Stomach (tissue), 9 donors: ENCODE measurements around the gene GABRB3. TPM values are rescaled to one million over a fixed set of nuclear protein-coding genes. Genes with fewer than 3 reads are reported as not detected.

Source experiments
- DNase-seq, 2 donors: peaks; one replicate each; pipeline versions ENCODE4 v3.0.0 to v3.0.0-alpha.2; 2013 to 2019
- H3K27ac ChIP-seq, 5 donors: fragments of 200-600 bp in 4 of 5; sonication (generic) in 4 of 5; one replicate each; pipeline ENCODE4 v1.5.1; 2013 to 2019; ENCODE audit warnings: mild to moderate bottlenecking in 1 of 5, moderate library complexity in 1 of 5
- H3K27me3 ChIP-seq, 3 donors: fragments of 200-600 bp; sonication (generic); one replicate each; pipeline ENCODE4 v1.5.1; 2017 to 2019; ENCODE audit warnings: mixed run types in 1 of 3
- H3K36me3 ChIP-seq, 4 donors: fragments of 200-600 bp; sonication (generic); 1 replicate in 3 of 4; 2 replicates in 1 of 4; pipeline ENCODE4 v1.5.1; 2016 to 2019
- H3K4me1 ChIP-seq, 4 donors: fragments of 200-600 bp; sonication (generic); one replicate each; pipeline ENCODE4 v1.5.1; 2016 to 2019
- H3K4me3 ChIP-seq, 4 donors: fragments of 200-600 bp; sonication (generic) in 3 of 4; one replicate each; pipeline ENCODE4 v1.5.1; 2016 to 2019; ENCODE audit warnings: mild to moderate bottlenecking in 1 of 4
- H3K9me3 ChIP-seq, 4 donors: fragments of 200-600 bp; sonication (generic); one replicate each; pipeline ENCODE4 v1.5.1; 2016 to 2019
- EP300 ChIP-seq: sonication (generic); formaldehyde crosslinking; IDR thresholded peaks from one replicate; pipeline ENCODE4 v1.6.1; 2017; ENCODE audit warnings: antibody characterized with exemption
- POLR2A ChIP-seq, 4 donors: fragments of 450-650 bp; IDR thresholded peaks; one replicate each; pipeline ENCODE4 v1.6.1; 2016; ENCODE audit warnings: antibody characterized with exemption in 4 of 4, control low read depth in 2 of 4, mild to moderate bottlenecking in 1 of 4, moderate library complexity in 1 of 4
- POLR2AphosphoS5 ChIP-seq, 3 donors: sonication (generic); formaldehyde crosslinking; IDR thresholded peaks; one replicate each; pipeline ENCODE4 v1.6.1; 2016; ENCODE audit warnings: antibody characterized with exemption in 3 of 3
- WGBS, 5 donors: extraction: QIAGEN DNeasy Blood & Tissue Kit in 3 of 5; methylation state at CpG; one replicate each; pipeline versions ENCODE4 v1.1.5 to v1.1.7; 2013 to 2018; 5-methylcytosine and 5-hydroxymethylcytosine counted together
- intact Hi-C: fragments of 100-400 bp; cut with DNase I; formaldehyde crosslinking; loops from one replicate; pipeline ENCODE4 v1.15.1; 2023; ENCODE audit warnings: low total_unique reads
- polyA plus RNA-seq, 3 donors: library from polyadenylated mRNA; stranded (reverse); fragments of 200-250 nt; gene quantifications; one replicate each; pipeline ENCODE4 v1.2.3, GENCODE V29; 2013
- total RNA-seq, 5 donors: library from RNA; depleted of rRNA; stranded (reverse); fragments of >200 nt; gene quantifications; one replicate each; pipeline versions ENCODE4 v1.1.0 to v1.2.3, GENCODE V29; 2014 to 2016
- TF ChIP-seq, protein P1 (sequence below), 7 experiments: fragments of 450-650 bp in 4 of 7; fragments of 200-600 bp in 3 of 7; sonication (generic) in 3 of 7; IDR thresholded peaks; one replicate each; pipeline ENCODE4 v1.5.1; 2016 to 2019; ENCODE audit warnings: antibody characterized with exemption in 7 of 7, control low read depth in 2 of 7, mild to moderate bottlenecking in 1 of 7
- donor health status: healthy with polysubstance abuse.
- donor health status: Bipolar disorder and iron deficiency.
- donor health status: healthy.

GABRB3 gene
- total and polyA plus RNA-seq, 8 donors: 1.5 to 14.6 (median 6.1) TPM; not detected in 2

DNA sequence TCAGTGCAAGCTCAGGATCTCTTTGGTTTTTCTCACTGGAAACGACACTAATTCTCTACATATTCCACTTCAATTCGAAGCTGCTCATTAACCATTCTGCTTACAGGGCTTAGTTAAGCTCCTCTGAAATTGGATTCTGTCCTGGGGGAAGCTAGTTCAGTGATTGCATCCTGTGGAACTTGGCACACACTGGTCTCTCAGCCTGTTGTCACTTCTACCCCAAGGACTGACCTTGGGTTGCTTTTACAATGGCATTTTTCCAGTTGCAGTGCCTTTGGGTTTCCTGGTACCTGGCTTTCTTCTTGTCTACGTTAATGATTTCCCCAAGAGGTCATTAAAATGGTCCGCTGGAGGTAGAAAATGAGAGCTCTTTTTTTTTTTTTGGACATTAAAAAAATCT, 33.3 kb upstream of the GABRB3 start:
- Histone ChIP-seq H3K27ac (peak overlapping the region in 1 of 5 donors; percentile 33), H3K27me3 (no peaks in the 10 kb centered on the region), H3K4me1 (peaks cover 0 to 10% (median 0%) of the 10 kb centered on the region in 4 donors), H3K9me3 (peaks cover 0 to 21% (median 2%) of the 10 kb centered on the region in 4 donors), H3K36me3 (no peaks in the 10 kb centered on the region), H3K4me3 (no peak overlapping the region)
- intact Hi-C loops: no loop called here
- 23 to 38% (median 31%) methylated on average over 4 of the region's 4 CpGs for WGBS, 5 donors
- TF ChIP-seq, protein P1, sequence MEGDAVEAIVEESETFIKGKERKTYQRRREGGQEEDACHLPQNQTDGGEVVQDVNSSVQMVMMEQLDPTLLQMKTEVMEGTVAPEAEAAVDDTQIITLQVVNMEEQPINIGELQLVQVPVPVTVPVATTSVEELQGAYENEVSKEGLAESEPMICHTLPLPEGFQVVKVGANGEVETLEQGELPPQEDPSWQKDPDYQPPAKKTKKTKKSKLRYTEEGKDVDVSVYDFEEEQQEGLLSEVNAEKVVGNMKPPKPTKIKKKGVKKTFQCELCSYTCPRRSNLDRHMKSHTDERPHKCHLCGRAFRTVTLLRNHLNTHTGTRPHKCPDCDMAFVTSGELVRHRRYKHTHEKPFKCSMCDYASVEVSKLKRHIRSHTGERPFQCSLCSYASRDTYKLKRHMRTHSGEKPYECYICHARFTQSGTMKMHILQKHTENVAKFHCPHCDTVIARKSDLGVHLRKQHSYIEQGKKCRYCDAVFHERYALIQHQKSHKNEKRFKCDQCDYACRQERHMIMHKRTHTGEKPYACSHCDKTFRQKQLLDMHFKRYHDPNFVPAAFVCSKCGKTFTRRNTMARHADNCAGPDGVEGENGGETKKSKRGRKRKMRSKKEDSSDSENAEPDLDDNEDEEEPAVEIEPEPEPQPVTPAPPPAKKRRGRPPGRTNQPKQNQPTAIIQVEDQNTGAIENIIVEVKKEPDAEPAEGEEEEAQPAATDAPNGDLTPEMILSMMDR (IDR thresholded peaks at IDR 0.05): no peak
- TF ChIP-seq POLR2AphosphoS5 (IDR thresholded peaks at IDR 0.05) (peak in 1 of 3 donors; percentile 16), EP300 (no peak)
- peak; percentile 20 to 56 for DNase-seq

- peaks cover 0 to 10% (median 0%) of the 10 kb centered on the region in 4 donors for H3K4me1 ChIP-seq
- intact Hi-C loops: no loop called here
- no peaks in the 10 kb centered on the region for H3K36me3 ChIP-seq
- H3K27me3 ChIP-seq: no peaks in the 10 kb centered on the region
- DNase-seq: no peak
- TF ChIP-seq POLR2AphosphoS5 (IDR thresholded peaks at IDR 0.05) (no peak), POLR2A (IDR thresholded peaks at IDR 0.05) (no peak), EP300 (no peak)
- TF ChIP-seq, protein P1 (IDR thresholded peaks at IDR 0.05): no peak
- no peak overlapping the region for H3K27ac ChIP-seq
- peaks cover 0 to 17% (median 2%) of the 10 kb centered on the region in 4 donors for H3K9me3 ChIP-seq
- 38 to 72% (median 48%) methylated on average over 5 of the region's 5 CpGs for WGBS, 5 donors
- no peak overlapping the region for H3K4me3 ChIP-seq
Observed at GRCh38 chr15:26805470-26805869, 32.6 kb upstream of the GABRB3 start.

GRCh38 chr15:26804063-26804804, 31.4 kb upstream of the GABRB3 start:
- Histone ChIP-seq H3K27me3 (no peaks in the 10 kb centered on the region), H3K36me3 (no peaks in the 10 kb centered on the region), H3K4me1 (peaks cover 0 to 10% (median 0%) of the 10 kb centered on the region in 4 donors), H3K27ac (no peak overlapping the region), H3K4me3 (no peak overlapping the region), H3K9me3 (peaks cover 0 to 17% (median 0%) of the 10 kb centered on the region in 4 donors)
- DNase-seq: no peak
- TF ChIP-seq POLR2AphosphoS5 (IDR thresholded peaks at IDR 0.05): no peak
- TF ChIP-seq, protein P1 (IDR thresholded peaks at IDR 0.05): no peak
- TF ChIP-seq POLR2A (IDR thresholded peaks at IDR 0.05): no peak
- no peak for TF ChIP-seq EP300
- intact Hi-C loops: no loop called here
- WGBS, 5 donors: 59 to 69% (median 67%) methylated on average over 11 of the region's 11 CpGs

GRCh38 chr15:26790118-26790517, 17.3 kb upstream of the GABRB3 start:
- TF ChIP-seq POLR2AphosphoS5 (IDR thresholded peaks at IDR 0.05) (no peak), POLR2A (IDR thresholded peaks at IDR 0.05) (no peak), EP300 (no peak)
- TF ChIP-seq, protein P1 (IDR thresholded peaks at IDR 0.05): no peak
- H3K4me1 ChIP-seq: no peaks in the 10 kb centered on the region
- no peak overlapping the region for H3K27ac ChIP-seq
- intact Hi-C loops: no loop called here
- WGBS, 5 donors: 84 to 85% (median 84%) methylated on average over 8 of the region's 8 CpGs
- no peaks in the 10 kb centered on the region for H3K27me3 ChIP-seq
- H3K36me3 ChIP-seq: no peaks in the 10 kb centered on the region
- no peak for DNase-seq
- peaks cover 0 to 4% (median 0%) of the 10 kb centered on the region in 4 donors for H3K9me3 ChIP-seq
- H3K4me3 ChIP-seq: no peak overlapping the region
